Measurements from ENCODE around the gene BBS10.
"Not testable (repeated sequence)": the region's sequence is repeated elsewhere in the genome, so short reads cannot be mapped to it uniquely, and the experiment has no call there.

Gene BBS10

GRCh38 chr12:76329159-76329558 is 19.1 kb downstream of the BBS10 start:
- no peak for DNase-seq

- DNase-seq, result not testable (repeated sequence)
Measured at GRCh38 chr12:76319595-76320319, 28.5 kb downstream of the BBS10 start.

DNA sequence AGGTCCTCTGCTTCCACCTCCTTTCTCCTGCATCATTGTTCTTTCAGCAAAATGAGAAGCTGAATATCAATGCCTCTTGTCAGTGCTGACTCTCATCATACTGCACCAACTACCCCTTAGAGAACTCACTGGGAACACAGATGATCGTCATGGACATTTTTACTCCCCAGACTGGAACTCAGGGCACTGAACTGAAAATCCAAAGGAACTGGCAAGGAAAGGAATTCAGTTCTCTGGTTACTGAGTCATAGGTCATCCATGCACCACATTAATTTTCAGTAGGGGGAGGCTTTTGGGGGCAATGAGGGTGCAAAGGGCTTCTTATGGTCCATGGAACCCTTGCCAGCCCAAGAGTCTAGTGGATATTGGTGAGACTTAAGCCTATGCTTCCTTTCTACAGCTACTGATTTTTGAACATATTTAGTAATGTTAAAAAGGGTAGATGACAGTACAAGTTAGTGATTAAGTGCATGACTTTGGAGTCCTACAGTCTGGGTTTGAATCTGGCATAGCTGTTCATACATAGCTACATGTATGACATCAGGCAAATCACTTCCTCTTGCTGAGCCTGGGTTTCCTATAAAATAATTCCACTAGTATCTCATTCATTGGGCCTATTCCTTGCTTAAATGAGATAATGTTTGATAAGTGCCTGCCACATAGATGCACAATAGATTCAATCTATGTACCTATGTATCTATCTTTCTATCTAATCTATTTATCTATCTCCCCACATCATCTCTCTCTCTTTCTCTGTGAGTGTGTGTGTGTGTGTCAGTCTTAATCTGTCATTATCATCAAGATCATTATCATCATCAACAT is 29.2 kb downstream of the BBS10 start:
- DNase-seq, result no peak

GRCh38 chr12:76317976-76318375 is 30.2 kb downstream of the BBS10 start:
- no peak for DNase-seq

DNA sequence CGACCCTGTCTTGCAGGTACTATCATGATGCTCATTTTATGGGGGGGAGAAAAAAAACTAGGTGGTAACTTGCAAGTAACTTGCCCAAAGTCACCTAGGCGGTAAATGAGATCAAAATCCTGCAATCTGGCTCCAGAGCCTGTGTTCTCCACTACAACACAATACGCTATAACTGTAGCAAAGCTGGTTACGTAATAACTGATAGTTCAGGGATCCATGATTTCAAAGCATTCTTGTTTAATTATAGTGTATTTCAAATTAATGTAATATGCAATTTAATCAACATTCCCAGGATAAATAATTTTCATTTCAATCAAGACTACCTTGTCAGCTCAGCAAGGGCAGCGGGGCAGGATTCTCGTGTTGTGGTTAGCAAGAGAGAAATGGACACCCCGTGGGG is 31.7 kb downstream of the BBS10 start:
- no peak for DNase-seq

GRCh38 chr12:76313299-76313698 is 34.9 kb downstream of the BBS10 start:
- no peak for DNase-seq

DNA sequence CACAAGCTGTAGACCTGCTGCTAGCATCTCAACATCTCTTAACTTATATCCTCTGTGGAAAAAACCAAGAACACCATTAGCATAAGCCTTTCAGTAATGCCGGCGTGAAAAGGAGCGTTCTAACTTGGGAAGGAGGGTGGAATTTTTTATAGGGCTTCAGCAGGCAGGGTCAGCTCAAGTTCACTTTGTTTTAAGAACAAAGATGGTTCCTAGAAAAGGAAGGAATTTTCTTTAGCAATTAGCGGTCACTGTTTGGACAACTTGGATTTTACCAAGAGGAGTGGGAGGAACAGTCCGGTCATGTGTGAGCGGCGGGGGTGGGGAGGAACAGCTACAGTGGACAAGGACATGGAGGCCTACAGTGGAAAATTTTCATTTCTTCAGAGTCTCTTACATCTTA is 35.9 kb downstream of the BBS10 start:
- DNase-seq, result no peak

DNA sequence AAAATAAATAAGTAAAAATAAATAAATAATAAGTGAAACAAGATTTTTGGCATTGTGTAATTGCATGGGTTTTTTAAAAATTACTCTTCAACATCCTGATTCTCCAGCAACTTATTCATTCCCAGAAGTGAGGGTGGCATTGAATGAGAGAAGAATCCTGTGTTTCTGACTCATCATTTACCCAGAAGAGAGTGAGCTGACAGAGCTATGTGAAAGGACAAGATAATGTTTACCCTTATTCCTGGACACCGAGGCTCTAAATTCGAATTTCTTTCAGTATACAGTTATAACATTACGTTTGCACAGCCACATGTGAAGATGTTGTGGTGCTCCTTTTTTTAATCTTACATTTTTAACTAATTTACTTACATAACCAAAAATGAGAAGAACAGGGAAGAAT is 36.4 kb downstream of the BBS10 start:
- no peak for DNase-seq

DNA sequence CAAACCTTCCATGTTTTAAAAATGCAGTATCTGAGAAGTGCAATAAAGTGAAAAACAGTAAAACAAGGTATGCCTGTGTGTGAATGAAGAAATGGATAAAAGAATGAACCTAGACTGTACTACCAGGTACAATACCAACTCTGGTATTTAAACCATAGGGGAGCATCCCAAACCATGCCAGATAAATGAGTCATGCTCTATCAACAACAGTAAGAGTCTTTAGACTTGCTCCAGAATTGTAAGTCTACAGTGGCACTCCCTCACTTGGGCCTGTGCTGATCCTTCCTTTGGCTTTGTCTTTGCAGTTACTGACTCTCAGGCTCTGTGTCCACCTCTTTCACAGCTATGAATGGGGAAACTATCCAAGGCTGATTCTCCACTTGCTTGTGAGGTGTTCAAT is 38.1 kb downstream of the BBS10 start:
- DNase-seq, result no peak

GRCh38 chr12:76308866-76309265 is 39.3 kb downstream of the BBS10 start:
- no peak for DNase-seq

GRCh38 chr12:76307083-76307482 is 41.1 kb downstream of the BBS10 start:
- no peak for DNase-seq

GRCh38 chr12:76303989-76304460 is 44.2 kb downstream of the BBS10 start:
- DNase-seq, result no peak

DNA sequence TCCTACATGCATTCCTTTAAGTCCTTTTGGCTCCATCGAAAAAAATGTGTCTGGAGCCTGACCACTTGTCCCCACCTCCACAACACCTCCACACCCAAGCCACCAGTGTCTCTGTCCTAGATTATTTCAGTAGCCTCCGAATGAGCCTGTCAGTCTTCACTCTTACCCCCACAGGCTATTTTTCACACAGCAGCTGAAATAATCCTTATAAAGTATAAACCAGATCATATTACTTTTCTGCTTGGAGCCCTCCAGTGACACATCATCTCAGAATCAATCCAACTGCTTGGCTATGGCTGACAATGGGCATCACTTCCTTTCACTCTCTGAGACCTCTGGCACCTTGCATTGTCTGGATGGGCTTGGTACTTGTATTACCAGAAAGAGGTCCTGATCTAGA is 44.9 kb downstream of the BBS10 start:
- DNase-seq, result no peak

GRCh38 chr12:76300297-76300665 is 47.9 kb downstream of the BBS10 start:
- DNase-seq, result no peak

DNA sequence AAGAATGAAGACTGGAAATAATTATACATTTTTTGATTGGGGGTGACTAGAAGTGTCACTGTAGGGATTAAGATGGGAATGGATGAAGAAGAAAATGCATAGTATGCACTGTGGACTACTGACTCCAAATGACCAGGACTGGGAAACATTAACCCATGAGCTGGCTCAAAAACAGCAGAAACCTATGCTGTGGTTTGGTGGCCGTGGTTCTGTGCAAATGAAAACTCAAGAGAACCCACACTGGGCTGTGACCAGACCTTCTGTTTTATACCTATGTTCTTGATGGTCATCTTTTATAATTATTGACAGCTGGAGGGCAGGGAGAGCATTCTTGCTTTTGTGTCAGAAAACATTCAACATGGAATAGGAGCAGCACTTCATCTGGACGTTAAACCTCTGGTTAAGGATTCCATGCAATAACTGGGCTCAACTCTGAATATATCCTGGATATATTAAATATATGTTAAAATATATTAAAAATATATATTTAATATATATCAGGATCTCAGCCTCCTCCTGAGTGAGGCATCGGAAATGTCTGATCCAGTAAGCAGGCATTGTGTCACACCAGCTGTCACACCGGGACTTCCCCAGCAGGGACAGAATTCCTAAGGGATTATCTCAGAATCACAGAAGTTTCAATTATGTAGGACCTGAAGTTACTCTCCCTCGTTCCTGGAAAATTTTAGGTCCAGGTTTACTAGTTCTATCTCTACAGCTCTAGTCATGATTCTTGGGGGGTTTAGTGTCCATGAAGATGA is 48.5 kb downstream of the BBS10 start:
- no peak for DNase-seq
